ENCODE results near the gene MPV17L2. TPM values are rescaled to one million over a fixed set of nuclear protein-coding genes. Genes with fewer than 3 reads are reported as not detected.
A peak's percentile ranks its signal among the peaks of the same experiment; 100 is the strongest.
"Not testable (repeated sequence)": the region's sequence is repeated elsewhere in the genome, so short reads cannot be mapped to it uniquely, and the experiment has no call there.

MPV17L2 gene
- polyA plus RNA-seq, 1 donor = 8.6 TPM

GRCh38 chr19:18190278-18190677 is 2.7 kb upstream of the MPV17L2 start:
- no peak for DNase-seq

GRCh38 chr19:18191640-18192062 is 1.4 kb upstream of the MPV17L2 start:
- no peak for DNase-seq

- no peak for DNase-seq
These were observed 566 bp downstream of the MPV17L2 start for GRCh38 chr19:18193388-18194180.

- no peak for DNase-seq
These were observed 1.1 kb downstream of the MPV17L2 start for GRCh38 chr19:18194181-18194530.

GRCh38 chr19:18194554-18195238 is 1.7 kb downstream of the MPV17L2 start:
- DNase-seq = no peak

- DNase-seq = no peak
These were observed 3.5 kb downstream of the MPV17L2 start for GRCh38 chr19:18196511-18196845.

- no peak for DNase-seq
These were observed 4.3 kb downstream of the MPV17L2 start for GRCh38 chr19:18197306-18197705.

- no peak for DNase-seq
These were observed 4.9 kb downstream of the MPV17L2 start for GRCh38 chr19:18197941-18198340.

GRCh38 chr19:18198374-18198773 is 5.4 kb downstream of the MPV17L2 start:
- DNase-seq = no peak

- DNase-seq = no peak
These were observed 9.4 kb downstream of the MPV17L2 start for GRCh38 chr19:18202397-18202777.

- DNase-seq = no peak
These were observed 9.9 kb downstream of the MPV17L2 start for GRCh38 chr19:18202778-18203407.

GRCh38 chr19:18203408-18203862 is 10.4 kb downstream of the MPV17L2 start:
- no peak for DNase-seq

- DNase-seq = peak; percentile 100
These were observed 10.9 kb downstream of the MPV17L2 start, which contains the start of gene RAB3A for GRCh38 chr19:18203863-18204393. RAB3A (minus strand) TSS chr19:18204042; CDS start chr19:18202740, 1,302 bp downstream.

GRCh38 chr19:18204394-18205199 is 11.6 kb downstream of the MPV17L2 start:
- peak; percentile 90 for DNase-seq

GRCh38 chr19:18205200-18205892 is 12.3 kb downstream of the MPV17L2 start:
- DNase-seq = peak; percentile 85

GRCh38 chr19:18206018-18206417 is 13.0 kb downstream of the MPV17L2 start:
- DNase-seq = no peak

- no peak for DNase-seq
These were observed 15.3 kb downstream of the MPV17L2 start for GRCh38 chr19:18208098-18208951.

GRCh38 chr19:18209912-18210311 is 16.9 kb downstream of the MPV17L2 start:
- not testable (repeated sequence) for DNase-seq

GRCh38 chr19:18211683-18212082 is 18.7 kb downstream of the MPV17L2 start:
- DNase-seq = no peak

GRCh38 chr19:18214779-18215433 is 21.9 kb downstream of the MPV17L2 start:
- no peak for DNase-seq

Measured in left kidney (tissue), 2 donors.